GM18909 (cell line): ENCODE measurements around the gene MMP14.
"Not testable (repeated sequence)": the region's sequence is repeated elsewhere in the genome, so short reads cannot be mapped to it uniquely, and the experiment has no call there.

Source experiments
- ATAC-seq: cut with Tn5 transposase; IDR thresholded peaks from one replicate; pipeline ENCODE4 v1.9.1; 2021; ENCODE audit warnings: mild to moderate bottlenecking; ENCODE audit not compliant: unreplicated experiment, poor library complexity

MMP14 gene

GRCh38 chr14:22854296-22854695, 17.9 kb downstream of the MMP14 start:
- not testable (repeated sequence) for ATAC-seq

GRCh38 chr14:22854963-22855724, 18.8 kb downstream of the MMP14 start:
- no peak for ATAC-seq

- ATAC-seq: no peak
These were observed 20.0 kb downstream of the MMP14 start for GRCh38 chr14:22856428-22856827.

- ATAC-seq: not testable (repeated sequence)
These were observed 24.0 kb downstream of the MMP14 start for GRCh38 chr14:22860377-22860776.

GRCh38 chr14:22861651-22862050, 25.3 kb downstream of the MMP14 start:
- ATAC-seq: no peak

GRCh38 chr14:22864979-22865378, 28.6 kb downstream of the MMP14 start:
- ATAC-seq: no peak

- ATAC-seq: no peak
These were observed 29.3 kb downstream of the MMP14 start for GRCh38 chr14:22865424-22866405.

GRCh38 chr14:22866874-22867273, 30.5 kb downstream of the MMP14 start:
- no peak for ATAC-seq

GRCh38 chr14:22870811-22871223, 34.4 kb downstream of the MMP14 start:
- ATAC-seq: peak; percentile 41

GRCh38 chr14:22871224-22872032, 35.0 kb downstream of the MMP14 start, which contains the start of gene LRP10:
Gene LRP10, plus strand, starts transcription at chr14:22871740. Its CDS starts 564 bp downstream, at chr14:22872304.
- ATAC-seq: peak; percentile 79

- peak; percentile 30 for ATAC-seq
These were observed 35.8 kb downstream of the MMP14 start for GRCh38 chr14:22872033-22872832.

- ATAC-seq: no peak
These were observed 36.6 kb downstream of the MMP14 start for GRCh38 chr14:22872833-22873520.

- ATAC-seq: no peak
These were observed 38.8 kb downstream of the MMP14 start for GRCh38 chr14:22875003-22875747.

- ATAC-seq: no peak
These were observed 39.4 kb downstream of the MMP14 start for GRCh38 chr14:22875748-22876319.

- no peak for ATAC-seq
These were observed 40.7 kb downstream of the MMP14 start for GRCh38 chr14:22877000-22877501.

- no peak for ATAC-seq
These were observed 42.2 kb downstream of the MMP14 start for GRCh38 chr14:22878271-22879246.
